ENCODE data around the gene ROR2. TPM values are rescaled to one million over a fixed set of nuclear protein-coding genes. Genes with fewer than 3 reads are reported as not detected.

Gene ROR2
- total and polyA plus RNA-seq, 2 of the 13 experiments (the other 11 are each of a cell fraction or from before 2014, with no cell fraction given), result not detected

GRCh38 chr9:91768977-91769916 is 180.8 kb downstream of the ROR2 start:
- Histone ChIP-seq H3K4me2 (ENCODE audit: low read depth, low read length) (no peak overlapping the region), H3K9me3 (ENCODE audit: low read length) (peaks cover 11% of the 10 kb centered on the region; the same call in 1 of the 2 replicates), H4K20me1 (ENCODE audit: insufficient read depth, low read length) (no peaks in the 10 kb centered on the region), H3K27me3 (ENCODE audit: control insufficient read depth in 1 of 2, insufficient read depth in 2 of 2, low read length in 2 of 2) (peaks cover 11 to 80% of the 10 kb centered on the region in 2 experiments; a peak in 4 of 5 replicates), H3K27ac (ENCODE audit: extremely low read length, insufficient read depth, low read length) (no peak overlapping the region), H3K79me2 (ENCODE audit: insufficient read depth, low read length) (no peaks in the 10 kb centered on the region), H3K4me3 (replicated peaks in 1 of 3; ENCODE audit: insufficient read depth in 1 of 3, low read depth in 2 of 3, low read length in 3 of 3) (no peak overlapping the region), H3K36me3 (replicated peaks in 1 of 2; ENCODE audit: control insufficient read depth in 1 of 2, insufficient read depth in 2 of 2, low read length in 2 of 2) (no peaks in the 10 kb centered on the region), H2AFZ (ENCODE audit: low read length) (no peak overlapping the region), H3K4me1 (ENCODE audit: insufficient read depth, low read length) (no peaks in the 10 kb centered on the region), H3K9ac (ENCODE audit: insufficient read depth, low read depth, low read length) (no peak overlapping the region)
- in situ Hi-C loops (cut with HindIII; ENCODE audit: extremely low pct_ligation_motif_present, low pct_unique_long_range_greater_than_20kb) (no loop called here), intact Hi-C loops (cut with micrococcal nuclease; ENCODE audit: unreplicated experiment) (no loop called here)
- POLR2A ChIA-PET, result no interaction called here
- BruUV-seq (replicated peaks), result no TSS peak
- no peak for TF ChIP-seq PAX8 (CRISPR knock-in tag; IDR thresholded peaks at IDR 0.05; ENCODE audit: borderline replicate concordance)
- TF ChIP-seq STAT5B (CRISPR knock-in tag; IDR thresholded peaks at IDR 0.05), result no peak
- TF ChIP-seq ARID3A (IDR thresholded peaks at IDR 0.05; ENCODE audit: low read depth, low read length), result no peak
- TF ChIP-seq TFDP1 (CRISPR knock-in tag; IDR thresholded peaks at IDR 0.05; ENCODE audit: borderline replicate concordance), result no peak
- no peak for TF ChIP-seq RFXAP (CRISPR knock-in tag; IDR thresholded peaks at IDR 0.05; ENCODE audit: borderline replicate concordance)
- no peak for TF ChIP-seq ZNF770 (CRISPR knock-in tag; IDR thresholded peaks at IDR 0.05)
- FAIRE-seq (no peak), ATAC-seq (no peak), DNase-seq (ENCODE audit: low spot score) (no peak)
- WGBS (ENCODE audit: low lambda C conversion rate), result 13% methylated on average over 12 of the region's 29 CpGs
- CTCF ChIA-PET (ENCODE audit: low intra/inter-chr PET ratio, low total read pairs), result no interaction called here
